ENCODE measurements around the gene FKBP1B.
A peak's percentile ranks its signal among the peaks of the same experiment; 100 is the strongest.
"Not testable (repeated sequence)": the region's sequence is repeated elsewhere in the genome, so short reads cannot be mapped to it uniquely, and the experiment has no call there.

FKBP1B gene

GRCh38 chr2:24022975-24023575, 26.5 kb upstream of the FKBP1B start:
- no peak for DNase-seq

GRCh38 chr2:24024018-24024417, 25.5 kb upstream of the FKBP1B start:
- DNase-seq, result no peak

GRCh38 chr2:24024996-24025663, 24.4 kb upstream of the FKBP1B start:
- DNase-seq, result no peak

- DNase-seq, result no peak
These were observed 23.3 kb upstream of the FKBP1B start for GRCh38 chr2:24026233-24026632.

- no peak for DNase-seq
These were observed 10.6 kb upstream of the FKBP1B start for GRCh38 chr2:24038786-24039499.

GRCh38 chr2:24040511-24040910, 9.0 kb upstream of the FKBP1B start:
- DNase-seq, result no peak

GRCh38 chr2:24043133-24043532, 6.4 kb upstream of the FKBP1B start:
- not testable (repeated sequence) for DNase-seq

GRCh38 chr2:24045511-24046508, 3.7 kb upstream of the FKBP1B start:
- no peak for DNase-seq

- no peak for DNase-seq
These were observed 3.0 kb upstream of the FKBP1B start for GRCh38 chr2:24046599-24046929.

- peak; percentile 93 for DNase-seq
These were observed 2.4 kb upstream of the FKBP1B start, which contains the start of gene WDCP for GRCh38 chr2:24046930-24047702. TSS of gene WDCP (minus strand) at chr2:24047391. CDS start at chr2:24039494, 7,897 bp downstream.

- no peak for DNase-seq
These were observed 1.9 kb upstream of the FKBP1B start for GRCh38 chr2:24047703-24048033.

- peak; percentile 4 for DNase-seq
These were observed 614 bp upstream of the FKBP1B start for GRCh38 chr2:24048769-24049484.

GRCh38 chr2:24050041-24050979, 769 bp downstream of the FKBP1B start:
- DNase-seq, result peak; percentile 10

GRCh38 chr2:24051833-24052232, 2.3 kb downstream of the FKBP1B start:
- no peak for DNase-seq

GRCh38 chr2:24052951-24053350, 3.4 kb downstream of the FKBP1B start:
- DNase-seq, result no peak

GRCh38 chr2:24054366-24055010, 4.9 kb downstream of the FKBP1B start:
- no peak for DNase-seq

- DNase-seq, result no peak
These were observed 6.2 kb downstream of the FKBP1B start for GRCh38 chr2:24055750-24056149.

GRCh38 chr2:24058564-24059271, 9.2 kb downstream of the FKBP1B start:
- no peak for DNase-seq

- no peak for DNase-seq
These were observed 15.8 kb downstream of the FKBP1B start for GRCh38 chr2:24065341-24065740.

Measured in CD4-positive, alpha-beta T cell treated with Interleukin-6 for 4 hours (primary cell).